DMS153 treated with DMSO at 0.1 percent for 48 hours (cell line): ENCODE data around the gene PRKAG2.

Experiments
- DNase-seq: peaks from one replicate; lab custom pipeline; 2025; ENCODE audit not compliant: unreplicated experiment; lab: John Stamatoyannopoulos, UW

The PRKAG2 gene

DNA sequence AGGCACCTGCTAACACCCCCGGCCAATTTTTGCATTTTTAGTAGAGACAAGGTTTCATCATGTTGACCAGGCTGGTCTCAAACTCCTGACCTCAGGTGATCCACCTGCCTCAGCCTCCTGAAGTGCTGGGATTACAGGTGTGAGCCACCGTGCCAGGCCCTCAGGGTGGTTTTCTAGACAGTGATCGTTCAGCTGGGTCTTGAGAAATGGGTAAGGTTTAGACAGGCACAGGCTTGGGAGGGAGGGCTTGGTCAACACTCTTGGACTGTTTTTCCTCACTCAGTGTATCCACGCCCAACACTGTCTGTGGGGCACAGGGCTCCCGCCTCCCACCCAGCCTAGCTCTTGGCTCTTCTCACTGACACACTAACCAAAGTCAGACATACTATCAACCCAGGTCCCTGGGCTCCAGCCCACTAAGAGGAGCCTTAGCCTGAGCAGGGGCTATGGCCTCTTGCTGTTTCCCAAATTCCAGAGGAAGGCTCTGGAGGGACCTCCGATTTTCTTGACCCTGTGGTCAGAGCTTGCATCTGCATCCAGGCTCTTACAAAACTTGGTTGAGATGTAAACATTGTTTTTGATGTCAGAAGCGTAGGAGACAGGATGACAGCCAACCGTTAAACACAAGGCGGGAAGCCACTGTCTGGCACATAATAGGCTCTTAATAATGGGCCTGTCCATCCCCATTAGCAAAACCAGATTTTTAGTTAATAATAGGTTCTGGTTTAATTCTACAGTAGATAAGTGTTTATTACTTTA lies 143.9 kb downstream of the PRKAG2 start:
- no peak for DNase-seq

DNA sequence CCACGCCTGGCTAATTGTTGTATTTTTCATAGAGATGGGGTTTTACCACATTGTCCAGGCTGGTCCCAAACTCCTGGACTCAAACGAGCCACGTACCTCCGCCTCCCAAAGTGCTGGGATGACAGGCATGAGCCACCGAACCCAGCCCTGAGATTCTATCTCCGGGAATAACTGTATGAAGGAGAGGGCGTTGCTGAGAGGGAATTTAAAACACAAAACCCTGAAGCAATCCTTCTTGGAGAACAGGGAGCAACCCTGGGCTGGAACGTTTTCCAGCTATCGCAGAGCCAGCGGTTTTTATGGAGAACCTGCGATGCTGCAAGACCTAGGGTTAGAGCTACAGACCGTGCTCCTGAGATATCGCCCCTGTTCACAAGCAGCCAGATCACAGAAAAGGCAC lies 144.6 kb downstream of the PRKAG2 start:
- no peak for DNase-seq

- DNase-seq: no peak
Measured at GRCh38 chr7:151731022-151731441, 145.9 kb downstream of the PRKAG2 start.

DNA sequence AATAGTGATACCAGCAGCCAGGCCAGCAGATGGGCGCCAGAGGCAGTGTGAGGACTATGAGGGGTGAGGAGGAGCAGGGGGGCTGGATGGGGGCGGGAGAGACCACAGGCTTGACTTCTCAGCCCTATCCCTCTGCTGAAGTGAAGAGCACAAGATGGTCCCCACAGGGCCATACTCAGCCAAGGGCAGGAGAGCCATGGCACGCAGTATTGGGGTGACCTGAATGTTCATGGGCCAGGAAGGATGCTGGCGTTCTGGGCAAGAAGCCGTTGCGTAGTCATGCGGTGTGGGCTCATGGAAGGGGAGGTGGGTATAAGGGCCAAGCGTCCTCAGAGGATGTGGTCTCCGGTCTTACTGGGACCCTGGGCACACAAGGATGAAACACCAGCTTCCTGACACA lies 146.3 kb downstream of the PRKAG2 start:
- DNase-seq: no peak

- DNase-seq: no peak
Measured at GRCh38 chr7:151729521-151729921, 147.4 kb downstream of the PRKAG2 start.

DNA sequence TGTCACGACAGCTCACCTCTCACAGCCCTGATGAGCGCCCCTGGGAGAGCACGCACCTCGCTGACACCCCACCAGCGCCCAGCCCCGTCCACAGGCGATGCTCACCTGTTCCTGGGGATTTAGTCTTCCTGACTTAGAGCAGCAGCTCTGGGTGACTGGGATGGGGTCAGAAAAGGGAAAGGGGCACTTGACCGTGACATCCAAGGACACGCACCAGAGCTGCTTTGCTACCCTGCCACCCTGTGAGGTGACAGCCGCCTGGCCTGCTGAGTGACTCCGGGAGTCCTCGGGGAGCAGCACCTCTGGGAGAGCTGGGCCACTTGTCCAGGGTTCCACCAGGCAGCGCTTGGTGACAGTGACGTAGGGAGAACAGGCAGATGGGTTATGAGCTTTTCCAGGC lies 148.2 kb downstream of the PRKAG2 start:
- no peak for DNase-seq

- DNase-seq: no peak
Measured at GRCh38 chr7:151728286-151728660, 148.6 kb downstream of the PRKAG2 start.

DNA sequence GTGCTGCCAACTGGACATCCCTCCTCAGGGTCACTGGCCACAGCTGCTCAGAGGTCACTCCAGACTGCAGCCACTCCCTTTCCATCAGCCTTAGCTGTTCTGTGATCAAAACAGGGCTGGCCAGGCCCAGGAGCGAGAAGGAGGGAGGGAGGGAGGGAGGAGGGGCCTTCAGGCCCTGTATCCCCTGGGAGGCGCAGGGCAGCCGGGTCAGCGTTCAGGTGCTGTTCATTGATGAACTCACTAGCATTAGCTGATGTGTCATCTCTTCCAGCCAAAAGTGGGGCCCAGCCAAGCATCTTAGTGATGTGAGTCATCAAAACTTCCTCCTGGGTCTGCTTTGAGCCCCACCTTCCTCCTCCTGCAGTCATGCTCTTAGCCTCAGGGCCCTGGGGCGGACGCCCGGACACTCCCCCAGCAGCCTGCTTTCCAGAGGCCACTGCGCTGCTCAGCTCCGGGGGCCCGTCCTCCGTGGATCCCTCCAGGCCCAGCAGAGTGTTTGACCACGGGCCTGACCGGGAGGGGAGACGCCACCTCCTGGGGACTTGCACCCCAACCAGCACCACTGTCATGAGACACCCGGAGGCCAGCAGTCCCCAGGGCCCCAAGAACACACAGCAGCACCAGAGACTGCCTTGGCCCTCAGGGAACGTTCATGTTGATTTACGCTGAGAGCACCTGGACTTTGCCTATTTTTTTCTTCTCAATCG lies 149.2 kb downstream of the PRKAG2 start:
- DNase-seq: no peak

DNA sequence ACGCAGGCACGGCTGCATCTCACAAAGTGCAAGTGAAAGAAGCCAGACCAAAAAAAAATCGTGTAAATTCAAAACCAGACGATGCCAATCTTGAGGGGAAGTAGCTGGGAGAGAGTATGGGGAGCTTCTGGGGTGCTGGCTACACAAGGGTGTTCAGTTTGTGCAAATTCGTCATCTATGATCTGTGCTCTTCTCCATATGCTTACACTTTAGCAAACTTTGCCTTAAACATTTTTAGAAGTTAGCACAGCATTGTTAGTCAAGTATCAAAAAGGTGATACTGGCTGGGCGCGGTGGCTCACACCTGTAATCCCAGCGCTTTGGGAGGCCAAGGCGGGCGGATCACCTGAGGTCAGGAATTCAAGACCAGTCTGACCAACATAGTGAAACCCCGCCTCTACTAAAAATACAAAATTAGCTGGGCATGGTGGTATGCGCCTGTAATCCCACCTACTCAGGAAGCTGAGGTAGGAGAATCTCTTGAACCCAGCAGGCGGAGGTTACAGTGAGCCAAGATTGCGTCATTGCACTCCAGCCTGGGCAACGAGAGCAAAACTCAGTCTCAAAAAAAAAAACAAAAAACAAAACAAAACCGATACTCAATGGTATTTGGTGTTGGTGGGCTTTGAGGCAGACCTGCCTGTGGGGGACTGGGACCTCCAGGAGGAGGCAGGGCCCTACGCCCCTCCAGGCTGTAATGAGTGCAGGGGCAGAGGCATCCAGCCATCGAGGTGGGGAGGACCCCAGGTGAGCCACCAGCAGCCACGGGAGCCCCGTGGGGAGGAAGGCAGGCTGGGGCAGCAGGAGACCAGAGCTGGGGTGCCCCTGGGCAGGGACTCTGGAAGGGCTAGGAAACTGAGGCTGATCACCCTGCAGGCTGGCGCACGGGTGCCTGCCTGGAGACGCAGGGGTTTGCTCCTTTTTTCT lies 150.0 kb downstream of the PRKAG2 start:
- no peak for DNase-seq

- peak; percentile 67 for DNase-seq
Measured at GRCh38 chr7:151725844-151726651, 150.9 kb downstream of the PRKAG2 start.

DNA sequence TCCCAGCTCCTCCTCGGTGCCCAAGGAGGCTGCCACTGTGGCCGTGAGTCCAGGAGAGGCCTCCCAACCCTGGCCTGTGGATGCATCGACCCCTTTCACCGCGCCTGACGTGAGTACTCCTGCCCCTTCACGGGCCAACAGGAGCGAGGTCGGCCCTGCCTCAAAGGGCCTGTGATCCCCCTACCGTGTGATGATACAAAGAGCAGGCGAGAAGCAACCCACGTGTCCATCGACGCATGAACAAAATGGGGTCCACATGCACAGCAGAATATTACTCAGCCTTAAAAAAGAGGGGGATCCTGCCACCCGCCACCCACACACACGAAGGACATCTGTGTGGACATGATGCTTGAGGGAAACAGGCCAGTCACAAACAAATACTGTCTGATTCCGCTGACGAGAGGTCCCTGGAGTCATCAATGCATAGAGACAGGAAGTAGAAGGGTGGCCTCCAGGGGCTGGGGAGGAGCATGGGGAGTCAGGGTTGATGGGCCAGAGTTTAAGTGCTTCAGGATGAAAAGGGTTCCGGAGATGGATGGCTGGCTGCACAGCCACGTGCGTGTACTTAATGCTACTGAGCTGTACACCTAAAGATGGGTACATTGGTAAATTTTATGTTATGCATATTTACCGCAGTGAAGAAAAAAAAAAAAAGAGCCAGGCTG lies 151.9 kb downstream of the PRKAG2 start:
- no peak for DNase-seq

- DNase-seq: no peak
Measured at GRCh38 chr7:151724250-151724915, 152.5 kb downstream of the PRKAG2 start.

GRCh38 chr7:151723321-151723720 lies 153.6 kb downstream of the PRKAG2 start:
- no peak for DNase-seq

GRCh38 chr7:151722533-151722932 lies 154.4 kb downstream of the PRKAG2 start:
- DNase-seq: no peak

GRCh38 chr7:151721694-151722093 lies 155.2 kb downstream of the PRKAG2 start:
- no peak for DNase-seq

DNA sequence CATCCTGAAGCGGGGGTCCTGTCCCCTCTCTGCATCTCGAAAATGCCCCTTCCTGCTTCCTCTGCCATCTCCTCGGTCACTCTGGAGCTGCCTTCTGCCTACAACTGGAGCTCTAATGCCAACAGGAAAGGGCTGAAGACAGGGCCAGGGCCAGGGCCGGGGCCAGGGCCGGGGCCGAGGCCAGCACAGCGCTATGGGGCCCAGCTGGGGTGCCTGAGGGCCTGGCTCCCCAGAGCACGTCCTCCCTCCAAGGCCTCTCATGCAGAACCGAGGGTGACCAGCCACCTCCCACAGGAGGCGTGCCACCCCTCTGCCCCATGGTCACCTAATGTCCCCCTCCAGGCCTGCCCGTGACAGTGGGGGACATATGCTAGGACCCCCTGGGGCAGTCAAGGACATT lies 155.7 kb downstream of the PRKAG2 start:
- no peak for DNase-seq

- no peak for DNase-seq
Measured at GRCh38 chr7:151720280-151720679, 156.6 kb downstream of the PRKAG2 start.

- DNase-seq: no peak
Measured at GRCh38 chr7:151719897-151720242, 157.0 kb downstream of the PRKAG2 start.

- DNase-seq: no peak
Measured at GRCh38 chr7:151719031-151719896, 157.7 kb downstream of the PRKAG2 start.
